ENCODE measurements around the gene SET.

SET gene

GRCh38 chr9:128732576-128732975, 43.6 kb downstream of the SET start:
- no peak for DNase-seq

- no peak for DNase-seq
Observed at GRCh38 chr9:128733256-128733655, 44.2 kb downstream of the SET start.

DNA sequence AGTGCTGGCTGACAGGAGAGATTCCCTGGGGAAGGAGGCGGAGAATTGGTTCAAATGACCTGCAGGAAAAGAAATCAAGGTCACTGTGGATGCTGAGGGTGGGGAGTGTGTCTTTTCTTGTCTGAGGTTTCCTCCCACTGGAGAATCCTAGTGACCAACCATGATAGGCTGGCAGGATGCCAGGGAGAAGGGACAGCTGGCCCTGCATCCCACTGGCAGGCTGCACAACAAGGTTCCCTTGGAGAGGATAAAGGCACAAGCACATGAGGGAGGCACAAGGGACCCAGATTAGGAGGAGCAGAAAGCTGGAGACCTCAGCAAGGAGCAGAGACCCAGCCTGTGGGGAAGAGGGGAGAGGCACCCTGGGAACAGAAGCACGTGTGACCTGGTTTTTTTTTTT, 46.4 kb downstream of the SET start:
- no peak for DNase-seq

- DNase-seq, result no peak
Observed at GRCh38 chr9:128742401-128742800, 53.4 kb downstream of the SET start.

- DNase-seq, result no peak
Observed at GRCh38 chr9:128743421-128743820, 54.4 kb downstream of the SET start.

Data from stimulated activated CD4-positive, alpha-beta T cell treated with anti-CD3 and anti-CD28 coated beads, Interleukin-2, amount 100 ng/mL, for 48 hours (primary cell).